GM12801 (cell line): ENCODE data around the gene SPOCK1.

ENCODE experiments used
- TF ChIP-seq, protein P1 (sequence below): IDR thresholded peaks from one replicate; pipeline ENCODE4 v1.5.1; 2011; ENCODE audit warnings: control low read depth; ENCODE audit not compliant: insufficient read length; ENCODE audit errors: extremely low read depth

Gene SPOCK1

DNA sequence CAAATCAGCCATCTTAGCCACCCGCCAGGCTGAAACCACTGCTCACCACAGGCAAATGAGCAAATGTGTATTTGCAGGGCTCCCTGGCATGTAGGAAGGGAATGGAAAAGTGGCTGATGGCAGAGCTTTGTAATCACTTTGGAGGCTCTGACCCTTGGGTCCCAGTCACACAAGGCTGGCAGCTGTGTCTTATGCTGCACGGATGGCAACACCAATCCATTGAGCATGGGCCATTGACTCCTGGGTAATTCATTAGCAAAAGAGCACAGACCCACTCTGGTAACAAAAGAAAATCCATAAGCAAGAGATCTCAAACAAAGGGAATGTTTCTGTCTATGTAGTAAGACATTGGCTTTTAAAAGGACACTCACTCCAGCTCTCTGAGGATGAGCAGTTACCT lies 57.6 kb downstream of the SPOCK1 start:
- TF ChIP-seq, protein P1, sequence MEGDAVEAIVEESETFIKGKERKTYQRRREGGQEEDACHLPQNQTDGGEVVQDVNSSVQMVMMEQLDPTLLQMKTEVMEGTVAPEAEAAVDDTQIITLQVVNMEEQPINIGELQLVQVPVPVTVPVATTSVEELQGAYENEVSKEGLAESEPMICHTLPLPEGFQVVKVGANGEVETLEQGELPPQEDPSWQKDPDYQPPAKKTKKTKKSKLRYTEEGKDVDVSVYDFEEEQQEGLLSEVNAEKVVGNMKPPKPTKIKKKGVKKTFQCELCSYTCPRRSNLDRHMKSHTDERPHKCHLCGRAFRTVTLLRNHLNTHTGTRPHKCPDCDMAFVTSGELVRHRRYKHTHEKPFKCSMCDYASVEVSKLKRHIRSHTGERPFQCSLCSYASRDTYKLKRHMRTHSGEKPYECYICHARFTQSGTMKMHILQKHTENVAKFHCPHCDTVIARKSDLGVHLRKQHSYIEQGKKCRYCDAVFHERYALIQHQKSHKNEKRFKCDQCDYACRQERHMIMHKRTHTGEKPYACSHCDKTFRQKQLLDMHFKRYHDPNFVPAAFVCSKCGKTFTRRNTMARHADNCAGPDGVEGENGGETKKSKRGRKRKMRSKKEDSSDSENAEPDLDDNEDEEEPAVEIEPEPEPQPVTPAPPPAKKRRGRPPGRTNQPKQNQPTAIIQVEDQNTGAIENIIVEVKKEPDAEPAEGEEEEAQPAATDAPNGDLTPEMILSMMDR, result no peak

DNA sequence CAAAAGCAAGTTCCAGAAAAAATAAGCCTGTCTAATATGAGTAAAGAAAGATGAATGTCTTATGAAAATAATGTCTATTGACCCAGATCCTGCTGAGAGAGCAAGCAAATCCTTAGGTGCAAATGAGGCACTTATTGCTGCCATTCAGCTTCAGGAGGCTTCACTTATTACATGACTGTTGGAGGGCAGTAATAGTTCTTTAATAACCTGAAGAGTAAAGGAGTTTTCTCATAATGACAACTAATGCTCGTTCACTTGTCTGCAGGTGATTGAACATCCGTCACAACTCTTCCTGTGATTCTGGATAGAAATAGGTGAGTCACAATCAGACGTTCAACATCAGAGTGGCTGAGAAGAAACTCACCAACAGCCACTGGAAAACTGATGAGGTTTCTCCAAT lies 58.3 kb downstream of the SPOCK1 start:
- TF ChIP-seq, protein P1, result no peak

DNA sequence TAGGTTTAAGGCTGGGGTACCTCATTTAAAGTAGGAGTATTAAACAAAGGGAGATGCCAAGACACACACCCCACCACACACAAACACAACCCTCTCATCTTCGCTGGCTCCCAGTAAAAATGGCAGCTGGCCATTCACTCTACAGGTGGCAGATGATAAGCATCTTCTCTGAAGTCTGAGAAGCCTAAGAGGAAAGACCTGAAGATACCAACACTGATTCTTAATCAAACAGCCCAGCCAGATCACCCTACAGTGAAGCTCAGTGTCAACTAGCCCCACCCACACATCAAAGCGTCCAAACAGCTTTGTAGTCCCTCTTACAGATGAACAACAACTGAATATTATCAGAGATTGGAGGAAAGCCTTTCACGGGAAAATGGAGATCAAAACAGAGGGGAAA lies 59.5 kb downstream of the SPOCK1 start:
- TF ChIP-seq, protein P1, result no peak

- TF ChIP-seq, protein P1, result no peak
Observed at GRCh38 chr5:137438932-137439331, 60.2 kb downstream of the SPOCK1 start.

DNA sequence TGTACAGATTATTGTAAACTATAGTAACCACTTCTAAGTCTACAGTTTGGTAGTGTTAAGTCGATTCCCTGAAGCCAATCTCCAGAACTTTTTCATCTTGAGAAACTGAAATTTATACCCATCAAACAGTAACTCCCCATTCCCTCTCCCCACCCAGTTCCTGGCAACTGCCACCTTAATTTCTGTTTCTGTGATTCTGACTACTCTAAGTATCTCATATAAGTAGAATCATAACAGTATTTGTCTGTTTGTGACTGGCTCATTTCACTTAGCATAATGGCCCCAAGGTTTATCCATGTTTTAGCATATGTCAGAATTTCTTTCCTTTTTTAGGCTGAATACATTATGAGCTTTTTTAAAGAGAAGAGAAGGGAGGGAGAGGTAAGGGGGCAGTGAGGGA lies 61.4 kb downstream of the SPOCK1 start:
- TF ChIP-seq, protein P1, result no peak

GRCh38 chr5:137433539-137433938 lies 65.6 kb downstream of the SPOCK1 start:
- TF ChIP-seq, protein P1, result no peak

DNA sequence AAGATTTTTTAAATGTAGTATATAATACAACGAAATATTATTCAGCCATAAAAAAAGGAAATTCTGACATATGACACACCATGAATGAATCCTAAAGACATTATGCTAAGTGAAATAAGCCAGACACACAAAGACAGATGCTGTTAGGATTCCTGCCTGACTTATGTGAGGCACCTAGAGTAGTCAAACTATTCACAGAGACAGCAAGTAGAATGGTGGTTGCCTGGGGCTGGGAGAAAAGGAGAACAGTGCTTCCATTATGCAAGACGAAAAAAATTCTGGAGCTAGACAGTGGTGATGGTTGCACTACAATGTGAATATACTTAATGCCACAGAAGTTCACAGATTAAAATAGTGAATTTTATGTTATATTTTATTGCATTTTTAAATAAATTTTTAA lies 66.8 kb downstream of the SPOCK1 start:
- TF ChIP-seq, protein P1, result no peak

GRCh38 chr5:137431051-137431450 lies 68.1 kb downstream of the SPOCK1 start:
- TF ChIP-seq, protein P1, result no peak
